ENCODE data around the gene KIF22.
"Not testable (repeated sequence)": the region's sequence is repeated elsewhere in the genome, so short reads cannot be mapped to it uniquely, and the experiment has no call there.

The KIF22 gene

GRCh38 chr16:29767062-29767461 is 23.5 kb upstream of the KIF22 start:
- no peak for DNase-seq

GRCh38 chr16:29769507-29769906 is 21.0 kb upstream of the KIF22 start:
- DNase-seq, result no peak

- no peak for DNase-seq
Observed at GRCh38 chr16:29770250-29770929, 20.2 kb upstream of the KIF22 start.

GRCh38 chr16:29772330-29772729 is 18.2 kb upstream of the KIF22 start:
- not testable (repeated sequence) for DNase-seq

- no peak for DNase-seq
Observed at GRCh38 chr16:29774730-29775129, 15.8 kb upstream of the KIF22 start.

GRCh38 chr16:29775742-29776408 is 14.7 kb upstream of the KIF22 start:
- DNase-seq, result no peak

- DNase-seq, result no peak
Observed at GRCh38 chr16:29777576-29778350, 12.8 kb upstream of the KIF22 start, which contains the start of gene ZG16. ZG16 (plus strand) TSS chr16:29778256; CDS start chr16:29779267, 1,011 bp downstream.

- no peak for DNase-seq
Observed at GRCh38 chr16:29779474-29779873, 11.1 kb upstream of the KIF22 start.

- not testable (repeated sequence) for DNase-seq
Observed at GRCh38 chr16:29783094-29783953, 7.2 kb upstream of the KIF22 start.

GRCh38 chr16:29784157-29784556 is 6.4 kb upstream of the KIF22 start:
- peak; percentile 25 for DNase-seq

GRCh38 chr16:29784901-29785500 is 5.5 kb upstream of the KIF22 start:
- DNase-seq, result peak; percentile 75

- DNase-seq, result not testable (repeated sequence)
Observed at GRCh38 chr16:29787155-29787554, 3.4 kb upstream of the KIF22 start.

- no peak for DNase-seq
Observed at GRCh38 chr16:29789775-29790182, 772 bp upstream of the KIF22 start.

GRCh38 chr16:29790949-29791844 is 646 bp downstream of the KIF22 start:
- no peak for DNase-seq

- DNase-seq, result no peak
Observed at GRCh38 chr16:29791845-29792807, 1.6 kb downstream of the KIF22 start.

- not testable (repeated sequence) for DNase-seq
Observed at GRCh38 chr16:29793153-29793552, 2.6 kb downstream of the KIF22 start.

GRCh38 chr16:29794231-29794710 is 3.7 kb downstream of the KIF22 start:
- no peak for DNase-seq

GRCh38 chr16:29802416-29802935 is 11.9 kb downstream of the KIF22 start:
- DNase-seq, result no peak

GRCh38 chr16:29804020-29804419 is 13.5 kb downstream of the KIF22 start:
- DNase-seq, result no peak

Measured in stimulated activated CD4-positive, alpha-beta T cell treated with anti-CD3 and anti-CD28 coated beads, Interleukin-4, amount 100 ng/mL, for 1 hour (primary cell).